Measurements from ENCODE around the gene SNURF.

GRCh38 chr15:24924621-24925020 lies 30.2 kb upstream of the SNURF start:
- TF ChIP-seq CTCF (IDR thresholded peaks at IDR 0.05; ENCODE audit: low read depth, low read length, poor library complexity, severe bottlenecking) (no peak), EZH2phosphoT487 (IDR thresholded peaks at IDR 0.05; ENCODE audit: borderline replicate concordance, low read length) (no peak)

All from DOHH2 (cell line).